ENCODE data around the gene OLFML2A. TPM values are rescaled to one million over a fixed set of nuclear protein-coding genes. Genes with fewer than 3 reads are reported as not detected.

The OLFML2A gene
- total and polyA plus RNA-seq, 2 of the 13 experiments (the other 11 are each of a cell fraction or from before 2014, with no cell fraction given) = 0.01 to 0.02 TPM

DNA sequence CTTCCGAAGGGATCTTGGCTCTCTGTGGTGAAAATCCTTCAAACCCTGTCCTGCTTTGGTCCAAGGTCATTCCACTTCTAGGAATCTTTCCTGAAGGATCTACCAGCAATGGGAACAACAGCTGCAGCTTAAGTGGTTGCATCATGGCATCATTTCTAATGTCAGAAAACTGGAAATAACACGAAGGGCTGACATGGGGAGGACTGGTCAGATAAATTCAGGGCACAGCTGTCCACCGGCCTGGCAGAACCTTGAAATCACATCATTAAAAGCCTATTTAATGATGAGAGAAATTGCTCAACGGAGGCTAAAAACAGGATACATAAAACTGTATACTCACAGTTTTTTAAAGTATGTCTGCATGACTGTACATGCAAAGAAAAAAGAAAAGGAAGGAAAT is 28.3 kb downstream of the OLFML2A start (continued):
- TF ChIP-seq, protein P1, sequence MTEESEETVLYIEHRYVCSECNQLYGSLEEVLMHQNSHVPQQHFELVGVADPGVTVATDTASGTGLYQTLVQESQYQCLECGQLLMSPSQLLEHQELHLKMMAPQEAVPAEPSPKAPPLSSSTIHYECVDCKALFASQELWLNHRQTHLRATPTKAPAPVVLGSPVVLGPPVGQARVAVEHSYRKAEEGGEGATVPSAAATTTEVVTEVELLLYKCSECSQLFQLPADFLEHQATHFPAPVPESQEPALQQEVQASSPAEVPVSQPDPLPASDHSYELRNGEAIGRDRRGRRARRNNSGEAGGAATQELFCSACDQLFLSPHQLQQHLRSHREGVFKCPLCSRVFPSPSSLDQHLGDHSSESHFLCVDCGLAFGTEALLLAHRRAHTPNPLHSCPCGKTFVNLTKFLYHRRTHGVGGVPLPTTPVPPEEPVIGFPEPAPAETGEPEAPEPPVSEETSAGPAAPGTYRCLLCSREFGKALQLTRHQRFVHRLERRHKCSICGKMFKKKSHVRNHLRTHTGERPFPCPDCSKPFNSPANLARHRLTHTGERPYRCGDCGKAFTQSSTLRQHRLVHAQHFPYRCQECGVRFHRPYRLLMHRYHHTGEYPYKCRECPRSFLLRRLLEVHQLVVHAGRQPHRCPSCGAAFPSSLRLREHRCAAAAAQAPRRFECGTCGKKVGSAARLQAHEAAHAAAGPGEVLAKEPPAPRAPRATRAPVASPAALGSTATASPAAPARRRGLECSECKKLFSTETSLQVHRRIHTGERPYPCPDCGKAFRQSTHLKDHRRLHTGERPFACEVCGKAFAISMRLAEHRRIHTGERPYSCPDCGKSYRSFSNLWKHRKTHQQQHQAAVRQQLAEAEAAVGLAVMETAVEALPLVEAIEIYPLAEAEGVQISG (CRISPR knock-in tag; IDR thresholded peaks at IDR 0.05) = no peak
- no peak for TF ChIP-seq ZMYM2 (CRISPR knock-in tag; IDR thresholded peaks at IDR 0.05)
- TF ChIP-seq, protein P2, sequence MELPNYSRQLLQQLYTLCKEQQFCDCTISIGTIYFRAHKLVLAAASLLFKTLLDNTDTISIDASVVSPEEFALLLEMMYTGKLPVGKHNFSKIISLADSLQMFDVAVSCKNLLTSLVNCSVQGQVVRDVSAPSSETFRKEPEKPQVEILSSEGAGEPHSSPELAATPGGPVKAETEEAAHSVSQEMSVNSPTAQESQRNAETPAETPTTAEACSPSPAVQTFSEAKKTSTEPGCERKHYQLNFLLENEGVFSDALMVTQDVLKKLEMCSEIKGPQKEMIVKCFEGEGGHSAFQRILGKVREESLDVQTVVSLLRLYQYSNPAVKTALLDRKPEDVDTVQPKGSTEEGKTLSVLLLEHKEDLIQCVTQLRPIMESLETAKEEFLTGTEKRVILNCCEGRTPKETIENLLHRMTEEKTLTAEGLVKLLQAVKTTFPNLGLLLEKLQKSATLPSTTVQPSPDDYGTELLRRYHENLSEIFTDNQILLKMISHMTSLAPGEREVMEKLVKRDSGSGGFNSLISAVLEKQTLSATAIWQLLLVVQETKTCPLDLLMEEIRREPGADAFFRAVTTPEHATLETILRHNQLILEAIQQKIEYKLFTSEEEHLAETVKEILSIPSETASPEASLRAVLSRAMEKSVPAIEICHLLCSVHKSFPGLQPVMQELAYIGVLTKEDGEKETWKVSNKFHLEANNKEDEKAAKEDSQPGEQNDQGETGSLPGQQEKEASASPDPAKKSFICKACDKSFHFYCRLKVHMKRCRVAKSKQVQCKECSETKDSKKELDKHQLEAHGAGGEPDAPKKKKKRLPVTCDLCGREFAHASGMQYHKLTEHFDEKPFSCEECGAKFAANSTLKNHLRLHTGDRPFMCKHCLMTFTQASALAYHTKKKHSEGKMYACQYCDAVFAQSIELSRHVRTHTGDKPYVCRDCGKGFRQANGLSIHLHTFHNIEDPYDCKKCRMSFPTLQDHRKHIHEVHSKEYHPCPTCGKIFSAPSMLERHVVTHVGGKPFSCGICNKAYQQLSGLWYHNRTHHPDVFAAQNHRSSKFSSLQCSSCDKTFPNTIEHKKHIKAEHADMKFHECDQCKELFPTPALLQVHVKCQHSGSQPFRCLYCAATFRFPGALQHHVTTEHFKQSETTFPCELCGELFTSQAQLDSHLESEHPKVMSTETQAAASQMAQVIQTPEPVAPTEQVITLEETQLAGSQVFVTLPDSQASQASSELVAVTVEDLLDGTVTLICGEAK (IDR thresholded peaks at IDR 0.05) = no peak
- TF ChIP-seq, protein P2 (CRISPR knock-in tag; IDR thresholded peaks at IDR 0.05) = no peak

Measured in HepG2 (cell line).